ENCODE results near the gene KRABD2.
A peak's percentile ranks its signal among the peaks of the same experiment; 100 is the strongest.

Gene KRABD2

DNA sequence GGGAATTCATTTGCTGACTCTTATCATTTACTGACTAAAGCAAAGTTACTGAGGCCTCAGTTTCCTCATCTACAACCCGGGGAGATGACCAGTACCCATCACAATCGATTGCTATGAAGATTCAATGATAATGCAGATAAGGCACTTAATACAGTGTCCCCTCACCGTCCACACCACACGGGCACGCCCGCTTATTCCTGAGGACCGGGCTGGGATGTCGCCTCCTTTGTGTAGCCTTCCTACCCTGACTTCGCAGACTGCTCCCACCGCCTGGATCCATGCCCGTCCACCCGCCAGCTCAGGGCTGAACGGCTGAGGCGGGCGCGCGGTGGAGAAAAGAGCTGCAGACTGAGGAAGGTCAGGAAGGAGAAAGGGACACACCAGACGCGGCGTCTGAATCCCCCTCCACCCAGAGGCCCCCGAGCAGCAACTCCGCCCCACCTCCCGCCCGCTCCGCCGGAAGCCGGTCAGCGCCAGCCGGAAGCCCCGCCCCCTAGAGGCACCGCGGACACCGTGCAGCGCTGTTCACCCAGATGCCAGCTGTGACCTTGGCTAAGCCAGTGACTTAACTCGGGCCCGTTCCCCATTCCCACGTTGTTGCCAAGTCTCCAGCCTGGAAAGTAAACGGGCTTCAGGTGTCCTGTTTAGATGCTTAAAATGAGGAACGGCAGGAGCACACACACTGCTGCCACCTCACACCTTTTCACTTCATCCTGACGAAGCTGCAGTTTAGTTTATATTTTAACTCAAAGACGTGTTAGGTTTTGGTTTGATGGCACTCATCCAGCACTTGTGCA is at the start of gene KRABD2:
KRABD2 (minus strand) TSS at position 434 of the 797 bp plus-strand sequence.
- intact Hi-C loops (cut with micrococcal nuclease): no loop called here
- ATAC-seq: peak; percentile 97

GRCh38 chr17:8421571-8421970 is 45.1 kb upstream of the KRABD2 start:
- DNase-seq (no peak), ATAC-seq (no peak)
- intact Hi-C loops (cut with micrococcal nuclease): no loop called here

More for the DNA sequence above, at the start of gene KRABD2:
- peak; percentile 94 for DNase-seq

GRCh38 chr17:8420041-8420934 is 43.8 kb upstream of the KRABD2 start:
- intact Hi-C loops (cut with micrococcal nuclease): no loop called here
- peak; percentile 95 for ATAC-seq
- peak; percentile 69 for DNase-seq

DNA sequence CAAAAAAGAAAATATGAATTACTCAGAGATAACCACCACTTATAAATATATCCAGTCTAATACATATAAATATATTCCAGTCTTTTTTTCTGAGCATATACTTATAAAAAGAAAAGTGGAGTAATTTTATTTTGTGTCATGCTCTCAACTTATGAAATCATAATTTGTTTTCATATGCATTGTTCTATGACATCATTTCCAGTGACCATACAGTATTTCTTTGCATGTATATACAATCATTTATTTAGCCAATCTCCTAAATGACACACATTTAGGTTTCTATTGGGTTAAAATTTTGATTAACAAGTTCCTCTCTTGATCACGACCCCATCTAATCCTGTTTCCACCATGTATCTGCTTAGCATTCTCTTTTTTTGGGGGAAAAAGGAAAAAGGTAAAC is 42.8 kb upstream of the KRABD2 start:
- intact Hi-C loops (cut with micrococcal nuclease): loop anchor here (10.0 kb wide), 2 partner anchors 365 to 475 kb away; no protein-coding TSS in a partner anchor
- no peak for ATAC-seq
- no peak for DNase-seq

- DNase-seq (no peak), ATAC-seq (no peak)
- intact Hi-C loops (cut with micrococcal nuclease): loop anchor here (10.0 kb wide), 2 partner anchors 366 to 476 kb away; no protein-coding TSS in a partner anchor
Measured at GRCh38 chr17:8418471-8418870, 42.0 kb upstream of the KRABD2 start.

DNA sequence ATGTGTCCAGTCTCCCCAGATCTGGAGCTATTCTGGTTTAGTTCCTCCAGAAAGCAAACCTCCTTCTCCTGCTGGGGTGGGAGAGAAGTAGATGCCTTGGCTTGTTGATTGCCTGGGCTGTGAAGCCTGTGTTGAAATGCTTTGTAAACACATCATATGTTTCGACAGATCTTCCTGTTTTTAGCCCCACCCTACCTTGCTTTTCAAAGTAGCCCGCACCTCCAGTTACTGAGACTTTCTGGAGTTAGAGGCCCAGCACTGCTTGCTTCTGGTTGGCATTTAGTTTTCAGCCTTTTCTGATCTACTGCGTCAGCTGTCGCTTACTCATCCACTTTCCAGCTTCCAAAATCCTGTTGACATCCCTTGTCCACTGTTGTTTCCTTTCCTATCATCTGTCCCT is 41.3 kb upstream of the KRABD2 start:
- intact Hi-C loops (cut with micrococcal nuclease): loop anchor here (10.0 kb wide), 2 partner anchors 367 to 477 kb away; no protein-coding TSS in a partner anchor
- ATAC-seq (no peak), DNase-seq (no peak)

- no peak for ATAC-seq
- intact Hi-C loops (cut with micrococcal nuclease): loop anchor here (10.0 kb wide), 2 partner anchors 371 to 481 kb away; no protein-coding TSS in a partner anchor
- no peak for DNase-seq
Measured at GRCh38 chr17:8413938-8414337, 37.4 kb upstream of the KRABD2 start.

DNA sequence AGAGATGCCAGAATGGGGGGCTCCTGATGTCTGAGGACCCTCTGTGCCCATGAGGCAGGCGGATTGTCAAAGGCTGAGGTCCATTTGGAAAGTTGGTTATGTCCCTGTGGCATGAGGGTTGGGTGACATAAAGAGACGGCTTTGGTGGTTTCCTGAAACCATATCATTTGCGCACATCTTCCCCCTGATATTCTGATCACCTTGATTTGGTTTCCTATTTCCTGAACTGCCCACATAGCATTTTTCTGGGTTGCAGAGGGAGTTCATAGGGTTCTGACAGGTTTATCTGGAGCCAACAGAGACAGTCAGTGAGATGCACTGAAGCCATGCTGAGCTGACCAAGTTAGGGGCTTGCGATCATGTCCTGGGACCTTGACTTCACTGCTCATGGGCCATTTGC is 36.8 kb upstream of the KRABD2 start:
- DNase-seq (no peak), ATAC-seq (no peak)

DNA sequence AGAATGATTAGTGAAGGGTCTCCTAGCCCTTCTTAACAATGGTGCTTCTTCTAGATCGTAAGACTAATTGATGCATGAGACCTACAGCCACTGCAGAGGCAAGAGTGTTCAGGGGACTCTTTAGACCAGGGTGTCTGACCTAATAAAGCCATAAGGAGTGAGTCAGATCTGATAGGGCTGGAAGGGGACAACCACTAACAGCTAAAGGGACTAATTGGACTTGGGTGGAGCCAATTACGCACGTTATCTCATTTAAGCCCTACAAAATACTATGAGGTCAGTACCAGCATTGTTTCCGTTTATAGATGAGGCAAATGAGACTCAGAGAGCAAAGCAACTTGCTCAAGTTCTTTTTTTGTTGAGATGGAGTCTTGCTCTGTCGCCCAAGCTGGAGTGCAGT is 35.6 kb upstream of the KRABD2 start:
- intact Hi-C loops (cut with micrococcal nuclease): loop anchor here (10.0 kb wide), 2 partner anchors 373 to 483 kb away; no protein-coding TSS in a partner anchor
- ATAC-seq: no peak
- DNase-seq: no peak

More for the DNA sequence above, 36.8 kb upstream of the KRABD2 start:
- intact Hi-C loops (cut with micrococcal nuclease): loop anchor here (10.0 kb wide), 2 partner anchors 371 to 481 kb away; no protein-coding TSS in a partner anchor

DNA sequence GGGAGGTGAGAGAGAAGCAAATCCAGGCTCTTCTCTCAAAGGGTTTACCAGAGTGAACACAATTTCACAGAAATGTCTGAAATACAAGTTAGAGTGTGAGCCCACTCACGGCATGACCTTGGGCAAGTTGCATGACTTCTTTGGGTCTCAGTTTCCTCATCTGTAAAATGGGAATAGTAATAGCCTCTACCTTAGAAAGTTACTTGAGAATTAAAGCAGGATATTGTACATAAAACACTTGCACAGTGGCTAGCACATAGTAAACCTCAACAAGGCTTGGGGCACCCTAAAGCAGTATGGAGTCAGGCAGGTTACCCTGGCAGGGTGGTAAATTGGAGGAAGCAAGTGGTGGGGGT is 34.4 kb upstream of the KRABD2 start:
- DNase-seq (no peak), ATAC-seq (no peak)
- intact Hi-C loops (cut with micrococcal nuclease): loop anchor here (10.0 kb wide), 2 partner anchors 374 to 484 kb away; no protein-coding TSS in a partner anchor

DNA sequence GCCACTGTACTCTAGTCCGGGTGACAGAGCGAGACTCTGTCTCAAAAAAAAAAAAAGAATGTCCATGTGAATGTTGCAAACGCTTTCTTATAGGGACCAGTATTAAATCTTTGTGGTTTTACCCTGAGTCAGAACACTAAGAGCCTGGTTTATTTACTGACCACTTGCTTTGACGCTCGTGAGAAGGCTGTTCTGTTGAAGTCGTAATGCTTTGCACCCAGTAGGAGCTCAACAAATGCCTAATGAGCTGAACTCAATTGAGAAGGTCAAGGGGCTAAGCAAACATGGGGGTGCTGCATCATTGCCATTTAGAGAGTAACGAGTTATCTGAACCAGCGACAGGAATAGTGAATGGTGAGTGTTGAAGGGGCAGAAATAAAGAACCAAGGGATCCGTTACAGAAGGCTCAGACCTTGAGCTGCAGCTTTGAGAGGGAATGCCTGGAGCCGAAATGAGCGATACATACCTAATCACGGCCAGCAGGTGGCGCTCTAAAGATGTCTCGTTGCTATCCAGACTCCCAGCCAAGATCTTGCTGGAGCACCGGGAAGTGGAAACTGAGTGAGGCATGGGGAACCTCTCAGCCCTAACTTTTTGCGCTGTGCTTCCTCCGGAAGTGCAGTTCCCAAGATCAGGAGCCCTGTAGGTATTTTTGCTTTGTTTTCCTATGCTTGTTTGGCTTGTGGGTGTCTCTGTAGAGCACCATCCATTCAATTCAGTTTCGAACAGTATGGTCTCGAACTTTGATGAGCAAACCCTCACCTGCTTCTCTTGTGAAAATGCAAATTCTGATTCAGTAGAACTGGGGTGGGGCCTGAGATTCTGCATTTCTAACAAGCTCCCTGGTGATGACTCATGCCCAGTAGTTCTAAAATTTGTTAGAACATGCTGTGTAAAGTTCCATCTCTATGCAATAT is 33.7 kb upstream of the KRABD2 start:
- ATAC-seq: peak; percentile 97
- DNase-seq: peak; percentile 90
- intact Hi-C loops (cut with micrococcal nuclease): loop anchor here (10.0 kb wide), 2 partner anchors 375 to 485 kb away; no protein-coding TSS in a partner anchor

GRCh38 chr17:8408371-8408770 is 31.9 kb upstream of the KRABD2 start:
- intact Hi-C loops (cut with micrococcal nuclease): no loop called here
- no peak for ATAC-seq
- DNase-seq: no peak

DNA sequence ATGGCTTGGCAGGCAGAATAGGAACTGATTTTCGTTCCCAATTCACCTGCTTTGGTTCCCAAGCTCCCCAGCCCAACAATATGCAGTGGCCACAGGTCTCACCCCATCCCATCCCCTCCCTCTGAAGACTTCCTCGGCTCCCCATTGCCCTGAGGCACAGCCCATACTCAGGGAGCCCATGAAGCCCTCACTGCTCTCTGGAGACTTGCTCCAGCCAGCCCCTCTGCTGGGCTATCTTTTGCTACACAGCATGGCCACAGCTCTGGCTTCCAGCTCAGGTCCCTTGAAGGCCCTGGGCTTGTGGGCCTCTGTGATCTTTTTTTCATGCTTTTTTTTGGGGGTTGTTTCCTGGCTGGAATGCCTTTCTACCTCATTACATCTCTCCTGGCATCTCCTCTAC is 29.7 kb upstream of the KRABD2 start:
- ATAC-seq: no peak
- intact Hi-C loops (cut with micrococcal nuclease): no loop called here
- DNase-seq: no peak

DNA sequence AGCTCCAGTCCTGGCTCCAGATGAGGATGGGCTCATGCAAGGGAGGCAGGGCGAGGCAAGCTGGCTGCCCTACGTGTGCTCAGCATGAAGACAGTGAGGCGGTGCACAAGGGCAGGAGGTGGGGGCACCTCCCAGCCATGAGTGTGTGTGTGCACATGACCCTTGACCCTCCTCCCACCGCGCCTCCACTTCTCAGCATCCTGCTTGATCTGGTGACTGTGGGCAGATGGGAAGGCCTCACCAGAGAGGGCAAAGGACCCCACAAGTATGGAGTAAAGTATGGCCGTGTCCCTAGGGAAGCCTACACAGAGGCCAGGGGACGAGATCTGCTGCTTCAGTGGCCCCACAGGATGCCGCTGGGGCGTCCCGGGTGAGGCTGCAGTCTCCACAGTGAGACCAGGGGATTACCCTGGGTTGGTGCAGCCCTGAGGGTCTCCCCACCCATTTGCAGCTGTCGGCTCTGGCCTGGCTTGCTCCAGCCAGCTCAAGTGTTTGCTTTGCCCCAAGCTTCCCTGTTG is 29.1 kb upstream of the KRABD2 start:
- intact Hi-C loops (cut with micrococcal nuclease): no loop called here
- no peak for DNase-seq

DNA sequence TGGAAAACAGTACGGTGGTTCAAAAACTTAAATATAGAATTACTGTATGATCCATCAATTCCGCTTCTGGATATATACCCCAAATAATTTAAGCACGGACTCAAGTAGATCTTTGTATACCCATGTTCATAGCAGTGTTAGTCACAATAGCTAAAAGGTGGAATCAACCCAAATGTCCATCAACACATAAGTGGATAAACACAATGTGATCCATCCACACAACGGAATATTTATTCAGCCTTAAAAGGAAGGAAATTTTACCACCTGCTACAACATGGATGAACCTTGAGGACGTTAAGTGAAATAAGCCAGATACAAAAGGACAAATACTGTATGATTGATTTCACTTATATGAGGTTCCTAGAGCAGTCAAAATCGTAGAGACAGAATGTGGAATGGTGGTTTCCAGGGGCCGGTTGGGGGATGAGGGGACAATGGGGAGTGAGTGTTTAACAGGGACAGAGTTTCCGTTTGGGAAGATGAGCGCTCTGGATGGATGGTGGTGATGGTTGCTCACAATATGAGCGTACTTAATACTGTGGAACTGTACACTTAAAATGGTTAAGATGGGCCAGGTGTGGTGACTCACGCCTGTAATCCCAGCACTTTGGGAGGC is 26.5 kb upstream of the KRABD2 start:
- DNase-seq: no peak
- intact Hi-C loops (cut with micrococcal nuclease): no loop called here
- ATAC-seq: no peak

More for the DNA sequence above, 29.1 kb upstream of the KRABD2 start:
- no peak for ATAC-seq

- intact Hi-C loops (cut with micrococcal nuclease): no loop called here
- DNase-seq (no peak), ATAC-seq (no peak)
Measured at GRCh38 chr17:8401107-8401506, 24.6 kb upstream of the KRABD2 start.

- ATAC-seq (no peak), DNase-seq (no peak)
- intact Hi-C loops (cut with micrococcal nuclease): no loop called here
Measured at GRCh38 chr17:8398980-8399379, 22.5 kb upstream of the KRABD2 start.

DNA sequence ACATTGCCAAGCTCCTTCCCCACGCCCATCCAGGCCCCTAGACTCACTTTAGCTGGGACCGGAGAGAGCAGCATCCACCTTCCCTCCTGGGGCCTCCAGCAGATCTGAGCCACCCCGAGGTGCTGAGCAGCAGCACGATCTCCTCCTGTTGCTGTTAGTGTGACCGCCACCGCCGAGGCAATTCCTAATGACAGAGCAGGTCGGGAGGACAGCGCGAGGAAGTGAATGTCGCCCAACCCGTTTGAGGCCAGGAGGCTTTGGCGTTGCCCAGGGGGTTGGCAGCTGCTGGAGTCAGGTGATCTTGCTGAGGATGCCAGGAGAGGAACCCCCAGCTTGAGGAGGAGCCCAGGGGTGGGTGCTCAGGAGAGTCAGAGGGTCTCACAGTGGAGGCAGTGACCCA is 21.1 kb upstream of the KRABD2 start, which contains the start of gene RNF222:
RNF222 (minus strand) TSS at position 192 of the 400 bp plus-strand sequence. CDS start 4,366 bp downstream, outside the sequence.
- DNase-seq (no peak), ATAC-seq (no peak)
- intact Hi-C loops (cut with micrococcal nuclease): no loop called here
